Activated CD4-positive, alpha-beta memory T cell treated with anti-CD3 and anti-CD28 coated beads for 36 hours (primary cell): ENCODE data around the gene RABGAP1L. TPM values are rescaled to one million over a fixed set of nuclear protein-coding genes. Genes with fewer than 3 reads are reported as not detected.

Source experiments
- CTCF ChIA-PET: fragments of 350-600 bp; sonication (Branson Sonifier 250); formaldehyde crosslinking; loops from one replicate; lab custom pipeline; 2021; ENCODE audit warnings: antibody characterized with exemption, inconsistent platforms; lab: Charles Lee
- POLR2A ChIA-PET: fragments of 350-600 bp; sonication (Branson Sonifier 250); formaldehyde crosslinking; loops from one replicate; lab custom pipeline; 2021; ENCODE audit warnings: antibody characterized with exemption; lab: Charles Lee
- DNase-seq: peaks from one replicate; pipeline ENCODE4 v3.0.0-alpha.2; 2020
- H3K27ac Mint-ChIP-seq: one replicate; pipeline ENCODE4 v1.8.0; 2021; ENCODE audit warnings: mixed read lengths
- H3K27me3 Mint-ChIP-seq: one replicate; pipeline ENCODE4 v1.8.0; 2021; ENCODE audit warnings: mixed read lengths
- H3K36me3 Mint-ChIP-seq: one replicate; pipeline ENCODE4 v1.8.0; 2021; ENCODE audit warnings: mixed read lengths
- H3K4me1 Mint-ChIP-seq: one replicate; pipeline ENCODE4 v1.8.0; 2021; ENCODE audit warnings: low read depth, mixed read lengths
- H3K4me3 Mint-ChIP-seq: one replicate; pipeline ENCODE4 v1.8.0; 2021; ENCODE audit warnings: mild to moderate bottlenecking, mixed read lengths
- H3K9me3 Mint-ChIP-seq: one replicate; pipeline ENCODE4 v1.8.0; 2021; ENCODE audit warnings: mixed read lengths
- intact Hi-C: fragments of 100-400 bp; cut with micrococcal nuclease; formaldehyde crosslinking; loops from one replicate; pipeline ENCODE4 v1.15.1; 2023
- total RNA-seq, 2 experiments: library from RNA; stranded (reverse); gene quantifications; one replicate each; pipeline ENCODE4 v1.2.3, GENCODE V29; 2021

The RABGAP1L gene
- total RNA-seq, 2 experiments from 2014 or later = 30.5 to 30.9 TPM

GRCh38 chr1:174156437-174156836 is 2.9 kb upstream of the RABGAP1L start:
- Mint-ChIP-seq H3K4me3 (no peak overlapping the region), H3K27ac (no peak overlapping the region), H3K9me3 (no peaks in the 10 kb centered on the region), H3K36me3 (no peaks in the 10 kb centered on the region), H3K27me3 (no peaks in the 10 kb centered on the region), H3K4me1 (peaks cover 53% of the 10 kb centered on the region)
- intact Hi-C loops = loop anchor here (2.0 to 10.0 kb wide), 6 partner anchors 60 to 1622 kb away; partner anchors contain the start of genes CACYBP, PRDX6, RC3H1 and SUCO
- CTCF ChIA-PET = interaction anchor here (0.7 kb wide), 1 partner anchor 18 kb away, joined by 3 read pairs; no protein-coding TSS in a partner anchor
- DNase-seq = no peak
- POLR2A ChIA-PET = interaction anchor here (0.5 kb wide), 1 partner anchor 144 kb away, joined by 3 read pairs; no protein-coding TSS in a partner anchor

DNA sequence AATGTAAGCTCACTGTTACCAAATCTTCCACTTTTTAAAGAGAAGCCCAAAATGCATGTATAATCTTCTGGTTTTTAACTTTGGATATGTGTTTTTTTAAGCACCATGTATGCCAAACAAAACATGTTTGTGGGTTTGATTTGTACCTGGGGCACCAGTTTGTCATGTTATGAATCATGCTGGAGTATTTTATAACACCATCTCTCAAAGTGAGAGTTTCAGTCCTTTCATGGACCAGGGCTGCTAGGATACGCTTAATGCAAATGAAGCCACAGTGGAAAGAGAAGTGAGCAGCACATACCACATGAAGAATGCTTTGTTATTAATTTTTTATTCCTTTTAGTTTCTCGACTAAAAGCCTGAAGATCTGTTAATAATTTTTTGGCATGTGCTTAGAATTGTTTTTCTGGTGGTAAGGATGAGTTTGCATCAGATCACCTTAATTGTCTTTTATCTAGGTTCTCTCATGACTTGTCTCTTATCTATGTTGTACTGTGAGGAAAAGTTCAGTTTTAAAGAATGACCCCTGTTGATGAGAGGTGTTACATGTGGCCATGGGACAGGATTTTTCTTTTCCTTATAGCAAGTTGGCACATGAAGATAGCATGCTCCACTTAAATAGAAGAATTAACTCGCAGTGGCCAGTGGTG is 2.0 kb upstream of the RABGAP1L start:
- Mint-ChIP-seq H3K27ac (peak overlapping the region; percentile 59), H3K27me3 (no peaks in the 10 kb centered on the region), H3K36me3 (peaks cover 6% of the 10 kb centered on the region), H3K4me1 (peaks cover 60% of the 10 kb centered on the region), H3K9me3 (no peaks in the 10 kb centered on the region), H3K4me3 (peak overlapping the region; percentile 20)
- ChIA-PET POLR2A (interaction anchor here (0.5 kb wide), 1 partner anchor 145 kb away, joined by 3 read pairs; no protein-coding TSS in a partner anchor), CTCF (no interaction called here)
- intact Hi-C loops = loop anchor here (1.0 to 10.0 kb wide), 8 partner anchors 10 to 1622 kb away; partner anchors contain the start of genes CACYBP, PRDX6, RC3H1 and SUCO
- peak; percentile 69 for DNase-seq

GRCh38 chr1:174158767-174159251 is 511 bp upstream of the RABGAP1L start:
- Mint-ChIP-seq H3K4me1 (peaks cover 59% of the 10 kb centered on the region), H3K4me3 (peak overlapping the region; percentile 99), H3K36me3 (peaks cover 7% of the 10 kb centered on the region), H3K27me3 (no peaks in the 10 kb centered on the region), H3K9me3 (no peaks in the 10 kb centered on the region), H3K27ac (peak overlapping the region; percentile 94)
- DNase-seq = no peak
- CTCF ChIA-PET = no interaction called here
- POLR2A ChIA-PET = interaction anchor here (0.6 to 4.5 kb wide), 3 partner anchors 16 to 47 kb away, joined by 3 to 26 read pairs (median 4); no protein-coding TSS in a partner anchor
- intact Hi-C loops = loop anchor here (1.0 to 10.0 kb wide), 5 partner anchors 15 to 1624 kb away; partner anchors contain the start of genes CACYBP, PRDX6, SUCO and ZBTB37

GRCh38 chr1:174160109-174160473 is 771 bp downstream of the RABGAP1L start:
- no peaks in the 10 kb centered on the region for H3K9me3 Mint-ChIP-seq
- no peaks in the 10 kb centered on the region for H3K27me3 Mint-ChIP-seq
- H3K4me1 Mint-ChIP-seq = peaks cover 64% of the 10 kb centered on the region
- CTCF ChIA-PET = no interaction called here
- peaks cover 12% of the 10 kb centered on the region for H3K36me3 Mint-ChIP-seq
- H3K27ac Mint-ChIP-seq = peak overlapping the region; percentile 90
- peak overlapping the region; percentile 99 for H3K4me3 Mint-ChIP-seq
- intact Hi-C loops = no loop called here
- POLR2A ChIA-PET = interaction anchor here (1.5 to 4.5 kb wide), 2 partner anchors 10 to 45 kb away, joined by 3 to 26 read pairs; no protein-coding TSS in a partner anchor
- DNase-seq = peak; percentile 58

DNA sequence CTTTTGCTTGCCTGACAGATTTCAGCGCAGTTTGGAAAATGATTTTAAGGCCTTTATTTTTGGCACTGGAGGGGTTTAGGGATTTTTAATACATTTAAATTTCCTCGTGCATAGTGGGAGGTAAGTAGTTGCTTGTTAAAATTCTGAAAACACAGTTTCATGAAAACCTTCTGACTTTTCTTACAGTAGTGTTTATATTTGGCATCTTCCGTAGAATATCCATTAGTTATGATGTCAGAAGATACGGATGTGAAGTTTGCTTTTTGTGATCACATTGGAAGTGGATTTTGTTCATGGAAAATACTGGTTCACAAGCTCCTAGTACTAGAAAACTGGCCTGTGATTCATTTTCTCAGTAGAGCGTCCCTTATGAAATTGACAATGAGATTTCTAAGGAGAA is 1.3 kb downstream of the RABGAP1L start:
- DNase-seq = no peak
- CTCF ChIA-PET = no interaction called here
- H3K36me3 Mint-ChIP-seq = peaks cover 15% of the 10 kb centered on the region
- H3K4me1 Mint-ChIP-seq = peaks cover 66% of the 10 kb centered on the region
- H3K4me3 Mint-ChIP-seq = peak overlapping the region; percentile 99
- H3K27ac Mint-ChIP-seq = no peak overlapping the region
- no peaks in the 10 kb centered on the region for H3K9me3 Mint-ChIP-seq
- POLR2A ChIA-PET = interaction anchor here (1.5 to 4.5 kb wide), 2 partner anchors 11 to 45 kb away, joined by 3 to 26 read pairs; no protein-coding TSS in a partner anchor
- H3K27me3 Mint-ChIP-seq = no peaks in the 10 kb centered on the region
- intact Hi-C loops = no loop called here

DNA sequence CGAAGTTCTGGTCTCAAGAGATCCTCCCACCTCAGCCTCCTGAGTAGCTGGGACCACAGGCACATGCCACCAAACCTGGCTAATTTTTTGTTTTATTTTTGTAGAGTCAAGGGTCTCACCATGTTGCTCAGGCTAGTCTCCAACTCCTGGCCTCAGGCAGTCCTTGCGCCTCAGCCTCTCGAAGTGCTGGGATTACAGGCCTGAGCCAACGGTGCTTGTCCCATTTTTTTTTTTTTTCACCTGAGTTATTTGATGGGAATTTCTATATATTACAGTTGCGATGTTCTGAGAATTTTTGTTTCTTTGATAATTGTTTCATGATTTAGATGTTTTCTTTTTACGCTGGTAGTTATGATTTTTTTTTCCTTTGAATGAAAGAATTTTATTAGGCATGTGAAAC is 2.5 kb downstream of the RABGAP1L start:
- ChIA-PET CTCF (interaction anchor here (0.7 to 1.0 kb wide), 3 partner anchors 29 to 67 kb away, joined by 3 to 5 read pairs (median 3); no protein-coding TSS in a partner anchor), POLR2A (interaction anchor here (1.2 to 4.5 kb wide), 2 partner anchors 13 to 44 kb away, joined by 5 to 26 read pairs; no protein-coding TSS in a partner anchor)
- H3K36me3 Mint-ChIP-seq = peaks cover 16% of the 10 kb centered on the region
- H3K4me1 Mint-ChIP-seq = peaks cover 71% of the 10 kb centered on the region
- intact Hi-C loops = no loop called here
- H3K9me3 Mint-ChIP-seq = no peaks in the 10 kb centered on the region
- no peak overlapping the region for H3K27ac Mint-ChIP-seq
- H3K4me3 Mint-ChIP-seq = no peak overlapping the region
- DNase-seq = no peak
- no peaks in the 10 kb centered on the region for H3K27me3 Mint-ChIP-seq

- POLR2A ChIA-PET = no interaction called here
- CTCF ChIA-PET = no interaction called here
- H3K4me3 Mint-ChIP-seq = no peak overlapping the region
- no peaks in the 10 kb centered on the region for H3K9me3 Mint-ChIP-seq
- H3K4me1 Mint-ChIP-seq = peaks cover 65% of the 10 kb centered on the region
- intact Hi-C loops = no loop called here
- DNase-seq = no peak
- peaks cover 16% of the 10 kb centered on the region for H3K36me3 Mint-ChIP-seq
- H3K27ac Mint-ChIP-seq = no peak overlapping the region
- H3K27me3 Mint-ChIP-seq = no peaks in the 10 kb centered on the region
Observed at GRCh38 chr1:174164826-174165225, 5.5 kb downstream of the RABGAP1L start.

DNA sequence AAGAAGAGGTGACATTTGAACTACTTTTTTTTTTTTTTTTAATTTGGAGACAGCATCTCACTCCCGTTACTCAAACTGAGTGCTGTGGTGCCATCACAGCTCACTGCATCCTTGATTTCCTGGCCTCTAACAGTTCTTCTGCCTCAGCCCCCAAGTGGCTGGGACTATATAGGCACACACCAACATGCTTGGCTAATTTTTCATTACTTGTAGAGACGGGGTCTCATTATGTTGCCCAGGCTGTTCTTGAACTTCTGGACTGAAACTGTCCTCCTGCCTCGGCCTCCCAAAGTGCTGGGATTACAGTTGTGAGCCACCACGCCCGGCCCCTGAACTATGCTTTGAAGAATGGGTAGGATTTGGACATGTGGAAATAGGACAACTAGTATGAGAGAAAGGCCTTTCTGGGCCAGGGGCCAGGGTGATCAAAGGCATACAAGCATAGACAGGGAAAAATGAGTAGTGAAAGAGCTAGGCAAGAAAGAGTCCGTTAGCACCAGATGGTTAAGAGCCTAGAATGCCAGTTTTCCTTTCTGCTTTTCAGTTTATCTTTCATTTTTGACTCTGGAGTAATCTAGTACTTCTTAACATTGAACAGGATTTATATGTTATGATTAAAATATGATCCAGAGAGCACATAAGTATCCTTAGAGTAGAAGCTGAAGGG is 6.3 kb downstream of the RABGAP1L start:
- peaks cover 16% of the 10 kb centered on the region for H3K36me3 Mint-ChIP-seq
- H3K27ac Mint-ChIP-seq = no peak overlapping the region
- intact Hi-C loops = no loop called here
- ChIA-PET POLR2A (interaction anchor here (1.4 to 1.7 kb wide), 2 partner anchors 9 to 39 kb away, joined by 6 read pairs; no protein-coding TSS in a partner anchor), CTCF (interaction anchor here (1.2 to 1.4 kb wide), 2 partner anchors 25 to 52 kb away, joined by 3 to 4 read pairs; no protein-coding TSS in a partner anchor)
- no peak for DNase-seq
- no peaks in the 10 kb centered on the region for H3K27me3 Mint-ChIP-seq
- H3K4me3 Mint-ChIP-seq = no peak overlapping the region
- H3K4me1 Mint-ChIP-seq = peaks cover 64% of the 10 kb centered on the region
- no peaks in the 10 kb centered on the region for H3K9me3 Mint-ChIP-seq

DNA sequence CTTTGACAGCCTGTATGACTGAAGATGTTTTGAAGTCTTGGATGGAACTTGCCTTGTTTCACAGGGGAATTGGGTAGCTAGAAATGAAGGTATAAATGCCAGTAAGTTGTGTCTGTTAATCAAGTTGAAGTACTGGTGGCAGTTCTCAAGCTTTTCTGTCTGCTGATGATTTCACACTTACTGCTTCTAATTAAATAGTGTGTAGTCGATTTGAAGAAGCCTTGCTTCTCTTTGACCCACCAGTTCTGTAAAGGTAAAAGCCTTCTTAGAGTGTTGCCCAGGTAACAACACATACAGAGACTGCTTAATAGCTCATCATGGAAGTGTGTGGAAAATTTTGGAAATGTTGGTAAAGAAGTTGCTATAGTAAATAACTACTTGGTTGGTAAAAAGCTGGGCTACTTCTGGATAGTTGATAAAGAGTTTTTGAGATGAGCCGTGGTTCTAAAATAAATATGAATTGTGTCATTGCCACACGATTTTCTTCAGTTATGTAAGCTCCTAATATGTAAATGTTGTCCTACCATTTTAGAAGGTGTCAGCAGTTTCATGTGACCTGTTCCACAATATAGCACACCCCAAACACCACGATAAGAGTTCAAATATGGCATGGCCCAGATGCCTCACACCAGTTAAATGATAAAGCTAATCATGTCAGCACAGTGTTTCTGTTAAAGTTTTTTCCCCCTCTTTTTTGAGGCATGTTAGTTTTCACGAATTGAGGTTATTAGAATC is 7.4 kb downstream of the RABGAP1L start:
- DNase-seq = no peak
- no peak overlapping the region for H3K4me3 Mint-ChIP-seq
- H3K36me3 Mint-ChIP-seq = peaks cover 15% of the 10 kb centered on the region
- no peaks in the 10 kb centered on the region for H3K27me3 Mint-ChIP-seq
- peaks cover 58% of the 10 kb centered on the region for H3K4me1 Mint-ChIP-seq
- CTCF ChIA-PET = interaction anchor here (1.2 to 1.4 kb wide), 3 partner anchors 8 to 53 kb away, joined by 3 to 4 read pairs (median 4); no protein-coding TSS in a partner anchor
- H3K27ac Mint-ChIP-seq = no peak overlapping the region
- H3K9me3 Mint-ChIP-seq = no peaks in the 10 kb centered on the region
- intact Hi-C loops = loop anchor here (1.0 kb wide), 1 partner anchor 9 kb away; no protein-coding TSS in a partner anchor
- POLR2A ChIA-PET = interaction anchor here (0.5 to 1.7 kb wide), 5 partner anchors 8 to 113 kb away, joined by 4 to 6 read pairs (median 4); no protein-coding TSS in a partner anchor

GRCh38 chr1:174167265-174167803 is 8.0 kb downstream of the RABGAP1L start:
- no peak for DNase-seq
- H3K36me3 Mint-ChIP-seq = peaks cover 9% of the 10 kb centered on the region
- no peak overlapping the region for H3K27ac Mint-ChIP-seq
- intact Hi-C loops = loop anchor here (1.0 kb wide), 1 partner anchor 10 kb away; no protein-coding TSS in a partner anchor
- ChIA-PET CTCF (interaction anchor here (1.3 to 1.4 kb wide), 2 partner anchors 7 to 23 kb away, joined by 3 to 4 read pairs; no protein-coding TSS in a partner anchor), POLR2A (interaction anchor here (0.5 to 1.7 kb wide), 5 partner anchors 7 to 114 kb away, joined by 4 to 6 read pairs (median 4); no protein-coding TSS in a partner anchor)
- peaks cover 56% of the 10 kb centered on the region for H3K4me1 Mint-ChIP-seq
- H3K9me3 Mint-ChIP-seq = no peaks in the 10 kb centered on the region
- H3K27me3 Mint-ChIP-seq = no peaks in the 10 kb centered on the region
- H3K4me3 Mint-ChIP-seq = no peak overlapping the region

- ChIA-PET CTCF (interaction anchor here (0.6 kb wide), 1 partner anchor 282 kb away, joined by 3 read pairs; no protein-coding TSS in a partner anchor), POLR2A (no interaction called here)
- intact Hi-C loops = no loop called here
- Mint-ChIP-seq H3K4me1 (peaks cover 59% of the 10 kb centered on the region), H3K27ac (no peak overlapping the region), H3K36me3 (peaks cover 7% of the 10 kb centered on the region), H3K27me3 (no peaks in the 10 kb centered on the region), H3K9me3 (no peaks in the 10 kb centered on the region), H3K4me3 (no peak overlapping the region)
- no peak for DNase-seq
Observed at GRCh38 chr1:174169342-174169741, 10.0 kb downstream of the RABGAP1L start.
